NCI-H345 treated with DMSO at 0.1 percent for 48 hours (cell line): Measurements from ENCODE around the gene DOCK2.

ENCODE experiments used
- DNase-seq: peaks from one replicate; lab custom pipeline; 2025; ENCODE audit not compliant: unreplicated experiment; lab: John Stamatoyannopoulos, UW

Gene DOCK2

DNA sequence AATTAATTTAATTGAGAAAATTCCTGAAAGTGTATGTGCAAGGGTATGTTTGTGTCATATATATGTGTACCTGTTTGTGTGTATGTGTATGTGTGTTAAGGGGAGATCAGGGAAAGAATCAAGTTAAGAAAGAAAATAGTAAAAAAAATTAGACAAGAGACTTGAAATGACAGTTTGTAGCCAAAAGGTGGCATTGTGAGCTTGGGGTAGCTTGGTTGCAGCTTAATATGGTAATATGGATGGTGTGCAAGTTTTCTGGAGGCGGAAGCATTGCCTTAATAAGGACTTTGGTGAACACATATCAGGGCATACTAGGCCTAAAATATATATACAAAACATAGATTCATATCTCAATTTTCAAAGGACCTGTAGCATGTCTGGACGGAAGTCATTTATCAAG lies 213.3 kb downstream of the DOCK2 start:
- DNase-seq = no peak

DNA sequence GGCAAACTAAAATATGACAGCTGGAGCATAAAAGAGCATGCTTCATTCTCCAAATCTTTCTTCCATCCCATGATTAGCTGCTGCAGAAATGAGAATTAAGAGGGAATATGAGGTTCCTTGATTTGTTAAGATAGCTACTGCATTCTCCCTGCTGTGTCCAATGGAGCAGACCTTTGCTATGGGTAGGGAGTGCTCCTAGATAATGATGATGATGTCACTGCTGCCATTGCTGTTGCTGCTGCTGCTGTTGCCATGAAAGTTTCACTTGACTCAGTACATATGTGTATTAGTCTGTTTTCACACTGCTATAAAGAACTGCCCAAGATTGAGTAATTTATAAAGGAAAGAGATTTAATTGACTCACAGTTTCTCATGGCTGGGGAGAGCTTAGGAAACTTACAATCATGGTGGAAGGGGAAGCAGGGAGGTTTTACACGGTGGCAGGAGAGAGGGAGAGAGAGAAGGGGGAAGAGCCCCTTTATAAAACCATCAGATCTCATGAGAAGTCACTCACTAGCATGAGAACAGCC lies 214.3 kb downstream of the DOCK2 start:
- DNase-seq = no peak

DNA sequence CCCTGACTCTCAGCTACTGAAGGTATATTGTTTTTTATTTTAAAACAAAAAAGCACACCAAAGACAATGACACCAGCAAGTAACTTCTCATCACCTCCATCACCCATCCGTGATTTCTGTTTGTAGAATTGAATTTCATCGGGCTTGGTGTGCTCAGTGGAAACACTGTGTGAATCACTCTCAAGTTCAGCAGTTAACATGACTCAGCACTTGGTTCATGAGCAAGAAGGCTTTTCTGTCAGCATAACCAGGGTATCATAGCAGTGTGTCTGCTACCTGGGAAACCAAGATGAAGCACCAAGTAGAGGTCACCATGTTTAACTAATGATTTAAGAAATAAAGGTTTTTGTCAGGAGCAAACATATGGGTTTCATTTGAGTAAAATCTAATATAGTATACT lies 219.5 kb downstream of the DOCK2 start:
- no peak for DNase-seq

DNA sequence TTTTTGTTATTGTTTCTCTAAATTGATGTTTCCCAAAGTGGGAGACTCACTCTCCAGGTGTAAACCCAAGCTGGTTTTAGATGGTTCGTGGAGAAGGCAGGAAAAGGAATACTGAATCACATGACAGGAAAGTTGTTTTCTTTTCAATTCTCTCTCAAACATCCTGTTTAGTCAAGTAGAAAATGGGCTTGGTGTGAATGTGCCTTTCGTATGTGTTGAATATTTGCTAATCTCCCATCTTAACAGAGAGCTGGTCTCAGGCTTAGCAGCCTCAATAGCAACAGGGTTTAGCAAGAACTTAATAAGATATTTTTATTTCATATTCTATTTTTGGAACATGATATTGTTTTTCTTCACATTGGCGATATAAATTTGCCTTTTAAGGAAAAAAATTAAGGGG lies 223.5 kb downstream of the DOCK2 start:
- DNase-seq = no peak

DNA sequence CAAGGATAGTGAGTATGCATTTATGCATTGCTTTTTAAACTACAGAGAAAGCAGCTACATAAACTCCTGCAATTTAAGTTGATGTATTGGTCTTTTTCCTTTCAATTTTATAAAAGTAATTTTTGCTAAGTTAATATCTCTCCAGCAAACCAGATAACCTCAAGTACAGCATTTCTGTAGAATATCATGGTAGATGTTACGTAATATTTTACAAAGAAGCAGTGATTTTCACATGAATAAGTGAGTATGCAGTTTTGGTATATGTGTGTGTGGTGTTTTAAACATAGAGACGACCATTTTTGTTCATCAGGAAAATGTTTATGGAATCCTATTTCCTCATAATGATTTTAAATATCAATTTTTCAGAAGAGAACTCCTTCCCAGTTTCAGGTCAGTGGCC lies 224.4 kb downstream of the DOCK2 start:
- DNase-seq = no peak

DNA sequence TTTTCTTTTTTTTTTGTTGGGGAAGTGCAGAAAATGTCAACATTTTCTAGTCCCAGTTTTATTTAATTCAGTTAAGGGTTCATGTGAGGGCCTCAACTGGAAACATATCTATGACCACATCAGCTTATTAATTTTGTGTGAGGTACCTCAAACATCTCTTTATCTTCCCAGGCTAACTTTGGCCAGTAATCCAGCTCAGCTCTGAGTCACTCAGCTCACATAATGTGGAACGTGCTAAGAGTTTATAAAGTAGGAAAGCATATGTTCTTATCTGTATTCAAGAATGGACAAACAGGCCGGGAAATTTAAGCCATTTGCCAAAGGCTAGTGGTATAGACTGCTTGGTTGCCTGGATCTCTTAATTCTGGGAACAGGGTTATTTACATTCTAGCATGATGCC lies 224.9 kb downstream of the DOCK2 start:
- DNase-seq = no peak

DNA sequence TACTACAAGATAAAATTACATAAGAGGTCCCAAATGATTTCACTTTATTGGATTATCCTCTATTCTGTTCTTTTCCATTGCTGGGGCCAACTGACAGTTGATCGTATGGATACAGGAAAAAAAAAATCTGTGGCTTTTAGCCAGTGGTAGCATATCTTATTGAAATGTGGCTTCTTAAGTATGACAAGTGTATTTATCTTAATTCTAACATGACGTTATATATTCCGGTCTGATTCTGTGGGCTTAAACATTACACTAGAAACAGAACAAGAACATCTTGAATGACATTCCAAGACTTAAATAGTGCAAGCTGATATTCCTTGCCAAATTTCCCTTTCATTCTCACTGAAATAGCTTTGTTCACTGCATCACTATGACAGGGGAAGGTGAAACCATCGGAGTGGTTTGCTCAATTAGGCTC lies 225.3 kb downstream of the DOCK2 start:
- DNase-seq = no peak

DNA sequence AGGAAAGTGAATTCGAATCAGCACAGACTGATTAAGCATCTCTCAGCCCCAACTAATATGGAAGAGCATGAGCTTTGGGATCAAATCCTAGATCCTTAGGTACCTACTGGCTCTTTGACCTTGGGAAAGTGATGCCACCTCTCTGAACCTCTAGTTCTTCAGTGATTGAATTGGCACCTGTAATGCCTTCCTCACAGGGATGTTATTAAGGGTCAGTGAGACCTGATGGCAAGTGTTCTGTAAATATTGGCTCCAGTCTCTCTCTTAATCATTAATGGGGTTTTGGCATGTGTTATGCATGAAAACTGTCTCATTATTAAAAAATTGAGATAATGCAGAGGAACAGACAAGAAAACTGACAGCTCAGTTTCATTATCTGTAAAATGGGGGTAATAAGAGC lies 227.4 kb downstream of the DOCK2 start:
- DNase-seq = no peak

DNA sequence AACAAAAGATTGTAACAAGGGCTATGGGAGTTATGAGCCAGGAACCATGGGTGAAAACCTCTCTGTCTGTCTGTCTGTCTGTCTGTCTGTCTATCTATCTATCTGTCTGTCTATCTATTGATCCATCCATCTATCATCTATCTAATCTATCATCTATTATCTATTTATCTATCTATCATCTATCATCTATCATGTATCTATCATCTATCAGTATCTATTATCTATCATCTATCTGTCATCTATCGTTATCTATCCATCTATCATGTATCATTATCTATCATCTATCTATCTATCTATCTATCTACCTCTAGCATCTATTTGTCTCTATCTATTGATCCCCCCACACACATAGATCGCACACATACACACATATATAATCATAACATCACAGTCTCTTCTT lies 230.3 kb downstream of the DOCK2 start:
- no peak for DNase-seq

DNA sequence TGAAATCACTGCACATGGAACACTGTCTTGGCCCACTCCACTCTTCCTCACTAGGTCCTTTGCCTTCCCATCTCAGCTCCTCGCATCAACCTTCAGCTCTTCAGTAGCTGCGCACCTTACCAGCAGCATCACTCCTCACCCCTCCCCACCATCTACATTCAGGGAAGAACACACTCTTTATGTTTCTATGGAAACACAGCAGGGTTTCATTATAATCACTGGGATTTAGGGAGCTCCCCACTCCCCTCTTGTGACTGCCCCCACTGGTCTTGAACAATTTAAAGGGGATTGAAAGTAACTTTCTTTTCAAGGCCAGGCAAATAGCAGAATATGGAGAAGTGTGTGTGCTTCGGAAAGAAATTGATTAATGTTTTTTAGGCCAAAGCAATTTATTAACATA lies 232.0 kb downstream of the DOCK2 start:
- no peak for DNase-seq

DNA sequence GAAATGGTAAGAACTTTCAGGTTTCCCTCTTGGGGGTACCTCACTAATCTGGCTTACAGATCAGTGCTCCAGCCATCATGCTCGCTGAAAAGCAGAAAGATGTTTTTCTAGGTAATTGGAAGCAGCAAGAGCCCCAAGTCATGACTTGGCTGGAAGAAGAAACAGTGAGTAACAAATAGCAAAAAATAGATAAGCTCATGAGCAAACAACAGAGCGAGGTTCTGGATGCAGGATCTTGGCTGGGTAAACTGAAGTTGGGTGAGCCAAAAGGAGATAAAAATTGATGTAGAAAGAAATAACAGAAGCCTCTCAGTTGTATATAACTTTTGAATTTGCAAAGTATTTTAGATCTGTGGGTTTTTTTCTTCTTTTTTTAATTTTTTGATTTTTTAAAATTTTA lies 233.1 kb downstream of the DOCK2 start:
- no peak for DNase-seq

DNA sequence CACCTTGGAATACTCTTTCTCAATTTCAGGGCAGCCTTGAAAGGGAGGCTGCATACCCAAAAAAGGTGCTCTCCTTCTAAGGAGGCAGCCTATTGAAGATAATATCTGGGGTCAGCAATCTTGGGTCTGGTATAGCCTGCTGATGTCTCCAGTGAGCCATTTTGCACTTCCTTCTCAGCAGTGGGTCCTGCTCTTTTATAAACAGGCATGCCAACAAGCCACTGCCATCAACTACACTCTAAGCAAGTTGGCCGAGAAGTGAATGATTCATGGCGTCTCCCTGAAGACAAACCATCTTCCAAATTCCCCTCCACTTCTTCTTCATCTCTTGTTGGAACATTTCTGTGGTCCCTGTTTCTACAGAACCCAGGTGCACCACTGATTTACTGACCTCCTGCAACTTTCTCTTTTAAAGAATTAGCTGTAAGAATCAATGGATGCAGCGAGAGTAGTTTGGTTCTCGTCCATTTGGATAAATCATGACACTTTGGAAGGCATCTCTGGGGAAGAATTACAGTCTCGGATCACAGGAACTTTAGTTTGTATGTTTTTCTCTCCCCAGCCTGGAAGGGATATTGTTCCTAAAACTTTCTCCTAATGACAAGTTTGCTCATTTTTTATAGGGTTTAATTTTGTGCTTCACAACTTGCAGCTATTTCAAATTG lies 234.9 kb downstream of the DOCK2 start:
- DNase-seq = no peak

DNA sequence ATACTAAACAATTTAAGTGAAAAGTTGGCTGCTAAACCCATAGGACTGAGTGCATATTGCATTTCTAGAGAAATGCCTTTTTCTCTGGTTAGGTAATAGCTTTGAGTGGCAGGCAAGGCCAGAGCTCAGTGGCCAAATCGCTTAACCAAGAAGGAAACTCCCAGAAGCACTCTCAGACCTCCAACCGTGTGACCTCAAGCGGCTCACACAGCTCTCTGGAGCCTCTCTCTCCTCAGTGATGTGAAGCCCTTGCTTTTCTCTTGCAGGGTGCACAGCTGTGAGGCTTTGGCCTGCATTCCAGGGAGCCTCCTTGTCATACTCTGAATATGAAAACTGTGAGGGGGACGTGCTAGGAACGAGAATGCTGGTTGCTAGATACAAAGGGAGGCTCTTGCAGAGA lies 236.6 kb downstream of the DOCK2 start:
- no peak for DNase-seq

DNA sequence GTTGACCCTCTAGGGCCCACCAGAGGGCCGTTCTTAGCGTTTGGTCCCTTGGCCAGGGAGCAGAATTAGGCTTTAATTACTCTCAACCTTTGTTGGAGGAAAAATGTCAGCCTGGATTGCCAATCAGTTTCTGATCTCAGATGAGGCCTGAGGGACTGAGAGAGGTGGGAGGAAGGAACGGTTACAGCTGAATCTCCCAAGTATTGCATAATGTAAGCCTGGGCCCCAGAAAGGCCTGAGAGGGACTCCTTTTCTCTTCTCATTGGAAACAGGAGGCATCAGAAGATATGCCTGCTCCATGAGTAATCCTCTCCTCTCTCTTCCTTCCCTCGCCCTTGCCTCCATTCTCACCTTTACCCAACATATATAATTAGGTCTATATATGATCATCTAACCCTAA lies 237.5 kb downstream of the DOCK2 start:
- no peak for DNase-seq

DNA sequence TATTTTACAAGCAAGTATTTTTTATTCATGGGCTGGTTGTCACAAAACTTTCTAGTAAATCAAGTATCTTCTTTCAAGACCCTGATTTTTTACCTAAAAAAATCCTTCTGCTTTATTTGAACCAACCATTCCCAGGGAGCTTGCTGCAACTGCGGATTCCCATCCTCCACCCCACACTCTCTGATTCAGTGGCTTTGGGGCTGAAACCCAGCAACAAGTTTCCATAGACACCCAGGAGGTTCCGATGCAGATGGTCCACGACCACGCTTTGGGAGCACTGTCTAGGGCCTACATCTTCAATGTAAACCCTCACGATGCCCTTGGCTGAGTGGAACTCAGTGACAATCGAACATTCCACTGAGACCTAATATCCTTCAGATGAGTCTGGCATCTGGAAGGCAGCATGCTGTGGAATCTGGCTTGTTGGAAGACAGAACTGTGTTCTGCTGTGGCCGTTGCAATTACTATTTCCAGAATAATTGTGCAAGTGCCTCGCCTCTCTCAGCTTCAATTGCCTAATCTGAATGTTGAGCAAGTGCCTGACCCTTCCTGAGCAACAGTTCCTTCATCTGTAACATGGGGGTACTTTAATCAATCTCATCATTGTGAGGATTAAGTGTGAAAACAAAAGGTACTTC lies 238.1 kb downstream of the DOCK2 start:
- no peak for DNase-seq

DNA sequence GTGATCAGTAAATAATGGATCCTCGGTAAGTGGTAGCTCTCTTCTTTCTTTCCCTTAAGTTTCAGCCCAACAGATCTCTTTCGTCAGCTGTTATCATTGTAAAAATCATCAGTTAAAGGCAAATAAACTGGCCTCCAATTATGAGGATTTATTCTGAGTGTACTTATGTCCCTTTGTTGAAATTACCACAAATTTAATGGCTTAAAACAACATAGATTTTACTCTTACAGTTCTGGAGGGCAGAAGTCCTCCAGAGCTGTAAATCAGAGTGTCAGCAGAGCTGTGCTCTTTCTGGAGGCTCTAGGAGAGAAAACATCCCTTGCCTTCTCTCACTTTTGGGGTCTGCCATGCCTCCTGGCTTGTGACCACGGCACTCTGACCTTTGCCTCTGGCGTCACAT lies 238.7 kb downstream of the DOCK2 start:
- DNase-seq = no peak

DNA sequence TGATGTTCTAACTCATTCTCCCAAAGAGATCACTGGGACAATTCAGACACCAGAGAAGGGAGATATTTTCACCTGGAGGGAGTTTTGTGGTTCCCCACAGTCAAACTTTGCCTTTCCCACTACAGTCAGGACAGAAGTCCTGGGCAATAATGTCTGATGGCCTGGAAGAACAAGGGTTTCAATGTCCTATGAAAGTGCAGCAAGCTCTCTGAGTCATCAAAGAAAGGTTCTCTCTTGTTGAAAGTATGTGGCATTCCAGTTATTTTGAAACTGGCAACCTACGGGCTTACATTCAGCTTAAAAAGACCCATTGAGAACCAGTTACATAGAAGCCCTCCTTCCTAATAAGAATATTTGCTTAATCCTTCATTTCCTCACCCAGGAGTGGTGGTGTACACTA lies 239.3 kb downstream of the DOCK2 start:
- DNase-seq = no peak

DNA sequence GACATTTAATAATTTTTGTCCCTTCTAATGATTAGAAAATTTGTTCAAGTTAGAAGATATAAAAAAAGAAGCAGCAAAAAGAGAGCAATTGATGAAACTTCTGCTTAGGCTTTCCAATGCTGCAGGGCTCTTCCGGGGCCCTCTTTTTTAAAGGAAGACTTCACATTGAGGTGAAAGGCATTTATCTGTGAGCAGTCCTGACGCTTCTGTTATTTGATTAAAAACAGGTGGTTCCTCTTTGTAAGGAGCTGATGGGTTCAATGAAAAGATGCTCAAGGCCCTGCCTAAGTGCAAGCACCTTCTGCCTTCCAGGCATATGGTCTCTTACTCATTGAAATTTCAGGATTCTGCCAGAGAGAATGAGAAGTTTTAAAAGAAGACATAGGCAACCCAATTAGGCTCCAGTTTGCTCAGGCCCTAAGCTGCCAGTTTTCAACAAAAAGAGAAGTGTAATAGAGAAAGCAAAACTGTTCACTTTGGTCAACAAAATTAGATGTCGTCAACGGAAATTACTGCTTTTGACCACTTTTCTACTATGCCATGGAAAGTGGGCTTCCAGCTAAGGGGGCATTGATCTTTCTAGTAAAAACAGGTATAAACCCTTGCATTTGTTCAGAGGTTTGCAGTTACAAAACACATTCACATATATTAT lies 243.1 kb downstream of the DOCK2 start:
- no peak for DNase-seq

DNA sequence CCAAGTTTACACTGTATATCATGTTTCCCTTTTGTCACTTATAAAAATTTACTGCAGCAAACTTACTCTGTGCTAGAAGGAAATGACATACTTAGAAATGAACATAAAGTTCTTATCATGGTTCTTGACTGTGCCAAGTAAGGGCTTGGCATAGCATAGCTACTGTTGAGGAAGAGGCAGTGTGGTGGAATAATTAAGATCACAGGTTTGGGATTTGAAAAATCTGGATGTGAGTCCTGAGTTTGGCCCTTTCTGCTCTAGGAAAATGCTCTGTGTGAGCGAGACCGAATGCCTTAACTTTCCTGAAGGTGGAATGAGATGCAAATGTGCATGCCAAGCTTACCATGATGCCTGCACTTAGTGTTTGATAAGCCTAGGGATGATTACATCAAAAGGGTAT lies 243.7 kb downstream of the DOCK2 start:
- DNase-seq = no peak

DNA sequence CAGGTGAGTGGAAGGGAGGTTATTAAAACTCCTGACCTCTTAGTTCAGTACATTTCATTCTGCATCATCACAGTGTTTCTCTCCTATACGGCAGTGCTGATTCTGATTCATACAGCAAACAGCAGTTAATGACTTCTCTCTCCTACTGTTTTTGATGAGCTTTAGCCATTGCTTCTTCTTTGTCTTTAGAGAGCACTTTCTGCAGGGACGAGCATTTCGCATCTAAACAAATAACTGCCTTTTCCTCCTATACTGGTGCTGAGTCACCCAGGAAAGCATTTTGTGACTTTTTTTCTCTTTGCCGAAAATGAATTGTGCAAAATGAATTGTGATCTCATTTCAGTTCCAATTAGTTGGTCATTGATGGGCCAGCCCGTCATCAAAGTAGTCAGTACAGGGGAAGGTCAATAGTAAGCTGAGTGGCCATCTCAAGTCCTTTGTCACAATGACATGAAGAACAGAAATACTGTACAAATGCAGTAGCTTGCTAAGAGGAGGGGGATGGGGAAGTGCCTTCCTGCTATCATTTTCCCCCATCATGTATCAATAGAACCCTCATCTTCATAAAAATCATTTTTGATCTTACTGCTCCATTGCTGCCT lies 244.7 kb downstream of the DOCK2 start:
- no peak for DNase-seq

DNA sequence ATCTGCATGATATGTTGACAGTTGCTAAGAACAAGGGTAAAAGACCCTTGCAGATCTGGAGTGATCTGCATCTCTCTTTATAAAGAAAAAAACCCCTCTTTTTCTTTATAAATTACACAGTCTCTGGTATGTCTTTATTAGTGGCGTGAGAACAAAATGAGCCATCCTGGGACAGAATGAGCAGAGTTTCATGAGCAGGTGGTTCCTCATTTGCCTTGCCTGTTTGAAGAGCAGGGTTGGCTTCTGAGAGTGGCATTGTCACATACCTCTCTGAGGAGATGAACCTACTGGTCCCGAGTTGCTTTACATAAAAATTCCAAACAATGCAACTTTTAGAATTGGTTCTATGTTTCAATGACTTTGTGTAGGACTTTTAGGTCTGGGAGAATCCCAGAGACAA lies 249.0 kb downstream of the DOCK2 start:
- no peak for DNase-seq

DNA sequence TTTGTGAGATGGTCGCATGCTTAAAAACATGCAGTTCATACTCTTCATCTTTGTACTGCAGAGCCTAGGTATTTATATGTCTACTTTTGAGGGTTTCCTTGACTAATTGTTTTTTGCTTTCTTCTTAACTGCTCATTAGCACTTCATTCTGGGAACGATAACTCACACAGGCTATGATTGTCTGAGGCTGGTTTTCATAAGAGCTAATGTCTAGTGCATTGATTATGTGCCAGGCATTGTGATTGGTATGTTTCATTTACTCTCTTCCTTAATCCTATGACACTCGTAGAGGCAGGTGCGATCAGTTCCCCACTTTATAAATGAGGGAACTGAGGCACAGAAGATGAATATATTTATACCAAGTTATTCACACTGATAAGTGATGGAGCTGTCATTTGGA lies 249.6 kb downstream of the DOCK2 start:
- no peak for DNase-seq
